K562 (cell line): ENCODE data around the gene NEK5. TPM values are rescaled to one million over a fixed set of nuclear protein-coding genes. Genes with fewer than 3 reads are reported as not detected.

Experiments
- ARID3B ChIP-seq: fragments of 250-450 bp; sonication (Bioruptor Pico); IDR thresholded peaks from 2 replicates; pipeline ENCODE4 v1.4.0; 2020; ENCODE audit warnings: borderline replicate concordance
- BACH1 ChIP-seq: fragments of 200-800 bp; sonication (Bioruptor generic); IDR thresholded peaks from 2 replicates; pipeline ENCODE4 v1.6.1; 2016; ENCODE audit warnings: missing genetic modification characterization, missing compliant biosample characterization
- CTCF ChIP-seq, 3 experiments: IDR thresholded peaks in 2 of 3; conservative IDR thresholded peaks in 1 of 3; 2 replicates each; pipeline ENCODE4 v1.5.1; 2011 to 2012; ENCODE audit warnings: low read length in 3 of 3, mild to moderate bottlenecking in 3 of 3, control low read depth in 2 of 3, improper control_type of control experiment in 1 of 3, inconsistent platforms in 1 of 3, low read depth in 1 of 3, mixed read lengths in 1 of 3, moderate library complexity in 1 of 3; ENCODE audit not compliant: insufficient read depth in 2 of 3
- DNMT1 ChIP-seq: fragments of 450-650 bp; IDR thresholded peaks from 2 replicates; pipeline ENCODE4 v1.6.1; 2016; ENCODE audit warnings: antibody characterized with exemption, mild to moderate bottlenecking
- E2F5 ChIP-seq: sonication (generic); formaldehyde crosslinking; IDR thresholded peaks from 2 replicates; pipeline ENCODE4 v1.8.0; 2022; ENCODE audit warnings: mild to moderate bottlenecking, missing genetic modification reagents
- ESRRA ChIP-seq: fragments of 450-650 bp; IDR thresholded peaks from 2 replicates; pipeline ENCODE4 v1.6.1; 2014; ENCODE audit warnings: low read depth, mild to moderate bottlenecking, moderate library complexity, borderline replicate concordance
- FOXA3 ChIP-seq, 2 experiments: fragments of 450-650 bp in 1 of 2; sonication (generic) in 1 of 2; formaldehyde crosslinking; IDR thresholded peaks in 1 of 2; conservative IDR thresholded peaks in 1 of 2; 2 replicates each; pipeline versions ENCODE4 v1.4.0 to v1.8.0; 2020 to 2022; ENCODE audit warnings: mild to moderate bottlenecking in 2 of 2, missing genetic modification reagents in 1 of 2
- MED1 ChIP-seq: sonication (generic); formaldehyde crosslinking; IDR thresholded peaks from 2 replicates; pipeline ENCODE4 v1.8.1; 2023; ENCODE audit warnings: missing genetic modification reagents, borderline replicate concordance
- NR2C1 ChIP-seq, 2 experiments: fragments of 450-650 bp; IDR thresholded peaks; 2 replicates each; pipeline ENCODE4 v1.6.1; 2017; ENCODE audit warnings: mild to moderate bottlenecking in 2 of 2, antibody characterized with exemption in 1 of 2, inconsistent platforms in 1 of 2, missing compliant biosample characterization in 1 of 2, missing genetic modification characterization in 1 of 2
- NR2C2 ChIP-seq, 2 experiments: fragments of 200-800 bp in 1 of 2; sonication (Bioruptor generic) in 1 of 2; sonication (generic) in 1 of 2; formaldehyde crosslinking in 1 of 2; IDR thresholded peaks; 2 replicates each; pipeline versions ENCODE4 v1.6.1 to v1.8.0; 2016 to 2022; ENCODE audit warnings: mild to moderate bottlenecking in 1 of 2, missing compliant biosample characterization in 1 of 2, missing genetic modification characterization in 1 of 2, missing genetic modification reagents in 1 of 2
- PREB ChIP-seq: sonication (generic); formaldehyde crosslinking; IDR thresholded peaks from 2 replicates; pipeline ENCODE4 v1.8.1; 2023; ENCODE audit warnings: mild to moderate bottlenecking, missing genetic modification reagents
- TBP ChIP-seq: optimal IDR thresholded peaks from 2 replicates; pipeline ENCODE3; 2011; ENCODE audit warnings: low read depth, low read length, improper control_type of control experiment
- TGIF2 ChIP-seq: sonication (generic); formaldehyde crosslinking; IDR thresholded peaks from 2 replicates; pipeline ENCODE4 v1.8.1; 2022; ENCODE audit warnings: mild to moderate bottlenecking, missing genetic modification reagents, moderate library complexity
- TSC22D4 ChIP-seq: fragments of 450-650 bp; IDR thresholded peaks from 2 replicates; pipeline ENCODE4 v1.6.1; 2016; ENCODE audit warnings: missing genetic modification characterization, missing biosample characterization, control low read depth
- ZBTB11 ChIP-seq, 3 experiments: fragments of 200-800 bp in 1 of 3; fragments of 250-450 bp in 1 of 3; fragments of 450-650 bp in 1 of 3; sonication (Bioruptor Pico) in 1 of 3; sonication (Bioruptor generic) in 1 of 3; formaldehyde crosslinking in 1 of 3; IDR thresholded peaks; 2 replicates each; pipeline versions ENCODE4 v1.6.1 to v1.8.0; 2016 to 2022; ENCODE audit warnings: mild to moderate bottlenecking in 2 of 3, missing genetic modification characterization in 2 of 3, missing compliant biosample characterization in 1 of 3, moderate library complexity in 1 of 3
- ZNF184 ChIP-seq: sonication (generic); formaldehyde crosslinking; IDR thresholded peaks from 2 replicates; pipeline ENCODE4 v1.5.0; 2020; ENCODE audit warnings: missing genetic modification reagents
- polyA plus RNA-seq, 8 experiments: library from polyadenylated mRNA; depleted of rRNA in 4 of 8; stranded (reverse) in 5 of 8; unstranded in 3 of 8; fragments of >200 nt; fragmentation: Nextera tagmentation in 2 of 8; fragmentation: Illumina TruSeq in 1 of 8; extraction: Ambion mirVana in 2 of 8; extraction: Trizol in 1 of 8; gene quantifications; 2 replicates each; pipeline versions ENCODE4 v1.2.1 to v1.2.3, GENCODE V29; 2011 to 2014; ENCODE audit warnings: inconsistent platforms in 1 of 8, missing spikeins in 1 of 8
- total RNA-seq, 7 experiments: library from RNA; depleted of rRNA in 6 of 7; stranded (reverse); fragments of >200 nt in 6 of 7; fragmentation: Illumina TruSeq in 2 of 7; extraction: Trizol in 2 of 7; gene quantifications; 2 replicates each; pipeline versions ENCODE4 v1.2.1 to v1.2.3, GENCODE V29; 2011 to 2021; ENCODE audit warnings: low replicate concordance in 1 of 7

NEK5 gene
- total and polyA plus RNA-seq, 9 of the 15 experiments (the other 6 are each of a cell fraction or from before 2014, with no cell fraction given) = 0.09 to 0.44 (median 0.33) TPM

- no peak for TF ChIP-seq ZNF184
- no peak for TF ChIP-seq TSC22D4 (tag)
- no peak for TF ChIP-seq TBP
- no peak for TF ChIP-seq PREB (CRISPR knock-in tag)
- no peak for TF ChIP-seq NR2C1 (IDR thresholded peaks at IDR 0.05)
- no peak for TF ChIP-seq NR2C1 (tag; IDR thresholded peaks at IDR 0.05)
- no peak for TF ChIP-seq E2F5 (CRISPR knock-in tag)
- TF ChIP-seq BACH1 (tag) = no peak
- no peak for TF ChIP-seq TGIF2 (CRISPR knock-in tag)
- no peak for TF ChIP-seq ZBTB11 (CRISPR knock-in tag; IDR thresholded peaks at IDR 0.05)
- TF ChIP-seq ESRRA = peak; percentile 83; the same call in 1 of the 2 replicates
- TF ChIP-seq ARID3B (CRISPR knock-in tag) = no peak
- TF ChIP-seq CTCF (IDR thresholded peaks at IDR 0.05 in 2 of 3, conservative IDR thresholded peaks at IDR 0.05 in 1 of 3; ENCODE audit: insufficient read depth in 2 of 3, low read depth in 1 of 3, low read length in 3 of 3) = no peak
- TF ChIP-seq NR2C2 (CRISPR knock-in tag; IDR thresholded peaks at IDR 0.05) = no peak
- no peak for TF ChIP-seq NR2C2 (tag; IDR thresholded peaks at IDR 0.05)
- TF ChIP-seq DNMT1 = no peak
- TF ChIP-seq MED1 (CRISPR knock-in tag) = no peak
- TF ChIP-seq FOXA3 (CRISPR knock-in tag; conservative IDR thresholded peaks at IDR 0.05 in 1 of 2, IDR thresholded peaks at IDR 0.05 in 1 of 2) = peak in 1 of 2 experiments; percentile 48; a peak in 2 of 4 replicates
These were observed 33.6 kb upstream of the NEK5 start (continued) for GRCh38 chr13:52162279-52163101.
